IMR-90 (cell line): ENCODE measurements around the gene OPN1LW. TPM values are rescaled to one million over a fixed set of nuclear protein-coding genes. Genes with fewer than 3 reads are reported as not detected.

ENCODE experiments used
- ATAC-seq: fragments of 200-7000 bp; cut with Tn5 transposase; 2 replicates; pipeline ENCODE4 v1.9.1; 2020; ENCODE audit warnings: low read depth, mild to moderate bottlenecking, moderate library complexity
- BruUV-seq: library from RNA; stranded (reverse); fragments of 400-500 nt; replicated peaks from 2 replicates; lab custom pipeline; 2021; lab: Mats Ljungman, UMichigan
- CTCF ChIA-PET: fragments of 300-600 bp; formaldehyde crosslinking; extraction: SDS; loops from one replicate; lab custom pipeline; 2021; ENCODE audit warnings: antibody characterized with exemption; lab: Yijun Ruan, JAX
- POLR2A ChIA-PET: fragments of 300-600 bp; sonication (Branson Sonifier 250); formaldehyde crosslinking; loops from one replicate; lab custom pipeline; 2022; ENCODE audit warnings: antibody characterized with exemption; ENCODE audit not compliant: unreplicated experiment; lab: Charles Lee
- DNase-seq: peaks from one replicate; pipeline ENCODE4 v3.0.0; 2013
- H2AFZ ChIP-seq: replicated peaks from 2 replicates; pipeline ENCODE3; 2013; ENCODE audit warnings: low read length, mild to moderate bottlenecking; ENCODE audit not compliant: poor library complexity
- H2AK5ac ChIP-seq: 2 replicates; pipeline ENCODE4 v1.6.1; 2013; ENCODE audit warnings: low read depth, low read length, inconsistent platforms
- H2AK9ac ChIP-seq: replicated peaks from 2 replicates; pipeline ENCODE3; 2013; ENCODE audit warnings: mild to moderate bottlenecking, low read depth, low read length, moderate library complexity; ENCODE audit not compliant: poor library complexity
- H2BK120ac ChIP-seq: 2 replicates; pipeline ENCODE4 v1.6.1; 2013; ENCODE audit warnings: low read depth, low read length, inconsistent platforms
- H2BK15ac ChIP-seq: 3 replicates; pipeline ENCODE4 v1.6.1; 2013; ENCODE audit warnings: low read depth, low read length, inconsistent platforms
- H2BK20ac ChIP-seq: 2 replicates; pipeline ENCODE4 v1.6.1; 2013; ENCODE audit warnings: low read depth, mild to moderate bottlenecking, inconsistent platforms, low read length, moderate library complexity
- H2BK5ac ChIP-seq: 2 replicates; pipeline ENCODE4 v1.6.1; 2013; ENCODE audit warnings: mild to moderate bottlenecking, low read depth, low read length, inconsistent platforms; ENCODE audit not compliant: poor library complexity, severe bottlenecking
- H3K14ac ChIP-seq: replicated peaks from 2 replicates; pipeline ENCODE4 v1.6.1; 2013; ENCODE audit warnings: low read depth, low read length, inconsistent platforms
- H3K18ac ChIP-seq: 2 replicates; pipeline ENCODE4 v1.6.1; 2013; ENCODE audit warnings: low read depth, low read length, control low read depth
- H3K23ac ChIP-seq: 2 replicates; pipeline ENCODE4 v1.6.1; 2013; ENCODE audit warnings: low read depth, low read length, inconsistent platforms
- H3K27ac ChIP-seq: 2 replicates; pipeline ENCODE4 v1.5.1; 2013; ENCODE audit warnings: mild to moderate bottlenecking, control low read depth, low read length; ENCODE audit not compliant: insufficient read depth
- H3K27me3 ChIP-seq: 2 replicates; pipeline ENCODE4 v1.6.1; 2013; ENCODE audit warnings: low read length; ENCODE audit not compliant: control insufficient read depth, insufficient read depth
- H3K36me3 ChIP-seq: 2 replicates; pipeline ENCODE4 v1.6.1; 2013; ENCODE audit warnings: low read length, mixed read lengths; ENCODE audit not compliant: control insufficient read depth, insufficient read depth
- H3K4ac ChIP-seq: 2 replicates; pipeline ENCODE4 v1.6.1; 2013; ENCODE audit warnings: low read depth, low read length, inconsistent platforms
- H3K4me1 ChIP-seq: 2 replicates; pipeline ENCODE4 v1.6.1; 2013; ENCODE audit warnings: low read length, mixed read lengths; ENCODE audit not compliant: control insufficient read depth, insufficient read depth
- H3K4me2 ChIP-seq: 2 replicates; pipeline ENCODE4 v1.6.1; 2013; ENCODE audit warnings: low read depth, mild to moderate bottlenecking, control low read depth, low read length, moderate library complexity
- H3K4me3 ChIP-seq: 2 replicates; pipeline ENCODE4 v1.5.1; 2013; ENCODE audit warnings: low read depth, mild to moderate bottlenecking, control low read depth, low read length, moderate library complexity; ENCODE audit not compliant: insufficient read depth
- H3K56ac ChIP-seq: 2 replicates; pipeline ENCODE4 v1.6.1; 2013; ENCODE audit warnings: low read length, inconsistent platforms; ENCODE audit not compliant: insufficient read depth; ENCODE audit errors: extremely low read depth
- H3K79me1 ChIP-seq, 2 experiments: 2 replicates each; pipeline ENCODE4 v1.6.1; 2013; ENCODE audit warnings: low read length in 2 of 2, inconsistent platforms in 1 of 2, low read depth in 1 of 2
- H3K9ac ChIP-seq: 2 replicates; pipeline ENCODE4 v1.6.1; 2013; ENCODE audit warnings: low read depth, low read length, control low read depth
- H3K9me1 ChIP-seq: 2 replicates; pipeline ENCODE4 v1.6.1; 2013; ENCODE audit warnings: low read length, inconsistent platforms; ENCODE audit not compliant: insufficient read depth
- H3K9me3 ChIP-seq: 2 replicates; pipeline ENCODE4 v1.6.1; 2013; ENCODE audit warnings: low read length; ENCODE audit not compliant: control insufficient read depth, insufficient read depth
- H4K20me1 ChIP-seq: 2 replicates; pipeline ENCODE4 v1.6.1; 2013; ENCODE audit warnings: low read length, inconsistent platforms; ENCODE audit not compliant: insufficient read depth
- H4K5ac ChIP-seq: 2 replicates; pipeline ENCODE4 v1.6.1; 2013; ENCODE audit warnings: mild to moderate bottlenecking, low read depth, low read length, control low read depth
- H4K8ac ChIP-seq, 2 experiments: 2 replicates each; pipeline ENCODE4 v1.6.1; 2013; ENCODE audit warnings: low read depth in 2 of 2, low read length in 2 of 2, control low read depth in 1 of 2, inconsistent platforms in 1 of 2
- H4K91ac ChIP-seq: 2 replicates; pipeline ENCODE4 v1.6.1; 2013; ENCODE audit warnings: low read depth, low read length, inconsistent platforms; ENCODE audit not compliant: insufficient read depth
- BHLHE40 ChIP-seq: fragments of 150-350 bp; IDR thresholded peaks from 2 replicates; pipeline ENCODE4 v1.6.1; 2016; ENCODE audit warnings: mild to moderate bottlenecking, low read depth, low read length
- CEBPB ChIP-seq: IDR thresholded peaks from 2 replicates; pipeline ENCODE4 v1.6.1; 2012; ENCODE audit warnings: low read depth, low read length, improper control_type of control experiment
- CHD1 ChIP-seq: IDR thresholded peaks from 2 replicates; pipeline ENCODE4 v1.6.1; 2012; ENCODE audit warnings: low read depth, low read length, improper control_type of control experiment
- CTCF ChIP-seq: conservative IDR thresholded peaks from 2 replicates; pipeline ENCODE4 v1.5.1; 2012; ENCODE audit warnings: mild to moderate bottlenecking, low read depth, low read length, improper control_type of control experiment
- ELK1 ChIP-seq: fragments of 150-350 bp; IDR thresholded peaks from 2 replicates; pipeline ENCODE4 v1.6.1; 2016; ENCODE audit warnings: low read depth, mild to moderate bottlenecking, low read length, moderate library complexity, borderline replicate concordance
- FOS ChIP-seq: fragments of 150-350 bp; IDR thresholded peaks from 2 replicates; pipeline ENCODE4 v1.6.1; 2016; ENCODE audit warnings: low read depth, low read length
- MXI1 ChIP-seq: IDR thresholded peaks from 2 replicates; pipeline ENCODE4 v1.6.1; 2012; ENCODE audit warnings: low read depth, mild to moderate bottlenecking, low read length, moderate library complexity, borderline replicate concordance
- NFE2L2 ChIP-seq: fragments of 150-350 bp; IDR thresholded peaks from 2 replicates; pipeline ENCODE4 v1.6.1; 2016; ENCODE audit warnings: low read depth, mild to moderate bottlenecking, low read length
- POLR2A ChIP-seq: IDR thresholded peaks from 2 replicates; pipeline ENCODE4 v1.6.1; 2012; ENCODE audit warnings: mild to moderate bottlenecking, low read depth, low read length
- RAD21 ChIP-seq: IDR thresholded peaks from 2 replicates; pipeline ENCODE4 v1.6.1; 2012; ENCODE audit warnings: low read length, improper control_type of control experiment
- RCOR1 ChIP-seq: IDR thresholded peaks from 2 replicates; pipeline ENCODE4 v1.6.1; 2012; ENCODE audit warnings: mild to moderate bottlenecking, low read length, improper control_type of control experiment; ENCODE audit not compliant: insufficient replicate concordance
- RFX5 ChIP-seq: IDR thresholded peaks from 2 replicates; pipeline ENCODE4 v1.8.0; 2012; ENCODE audit warnings: low read depth, mild to moderate bottlenecking, low read length, moderate library complexity
- SMC3 ChIP-seq: fragments of 150-350 bp; IDR thresholded peaks from 2 replicates; pipeline ENCODE4 v1.6.1; 2016; ENCODE audit warnings: low read depth, mild to moderate bottlenecking, antibody characterized with exemption, low read length, moderate library complexity
- USF2 ChIP-seq: fragments of 150-350 bp; IDR thresholded peaks from 2 replicates; pipeline ENCODE4 v1.6.1; 2017; ENCODE audit warnings: mild to moderate bottlenecking, antibody characterized with exemption, low read length, low read depth
- WGBS, 2 experiments: methylation state at CpG; one replicate each; pipeline versions ENCODE4 v1.1.5 to v1.1.7; 2013; ENCODE audit warnings: missing lambda C conversion rate in 2 of 2; ENCODE audit not compliant: insufficient read length in 1 of 2; ENCODE audit errors: extremely low coverage in 2 of 2; 5-methylcytosine and 5-hydroxymethylcytosine counted together
- dilution Hi-C: fragments of 300-500 bp; cut with HindIII; formaldehyde crosslinking; loops from one replicate; pipeline ENCODE4 v1.14.3; 2018; ENCODE audit warnings: low sequenced_read_pairs; ENCODE audit not compliant: unreplicated experiment
- in situ Hi-C: fragments of 300-500 bp; cut with MboI; formaldehyde crosslinking; loops from 3 replicates; pipeline ENCODE4 v1.14.3; 2019; ENCODE audit warnings: low sequenced_read_pairs, inconsistent platforms, mixed read lengths
- intact Hi-C: fragments of 100-400 bp; cut with micrococcal nuclease; formaldehyde crosslinking; loops from 2 replicates; pipeline ENCODE4 v1.10.0; 2022
- polyA plus RNA-seq, 3 experiments: library from polyadenylated mRNA; depleted of rRNA; stranded (reverse); fragments of >200 nt; gene quantifications; 2 replicates each; pipeline ENCODE4 v1.2.3, GENCODE V29; 2012; ENCODE audit warnings: low replicate concordance in 1 of 3
- total RNA-seq: library from RNA; depleted of rRNA; stranded (reverse); fragments of >200 nt; gene quantifications from 2 replicates; pipeline ENCODE4 v1.2.3, GENCODE V29; 2012

The OPN1LW gene
- total and polyA plus RNA-seq, 2 of the 4 experiments (the other 2 are of a cell fraction) = not detected

GRCh38 chrX:154132366-154132765 is 11.7 kb upstream of the OPN1LW start:
- Histone ChIP-seq H3K4me1 (no peaks in the 10 kb centered on the region), H4K5ac (no peak overlapping the region), H2BK120ac (no peak overlapping the region), H4K91ac (no peak overlapping the region), H2BK15ac (no peak overlapping the region), H3K36me3 (no peaks in the 10 kb centered on the region), H3K79me1 (no peaks in the 10 kb centered on the region), H4K20me1 (no peaks in the 10 kb centered on the region), H3K56ac (no peak overlapping the region), H2BK20ac (no peak overlapping the region), H2BK5ac (no peak overlapping the region), H3K23ac (no peak overlapping the region), H3K27ac (no peak overlapping the region), H4K8ac (no peak overlapping the region), H3K18ac (no peak overlapping the region), H3K4me3 (no peak overlapping the region), H3K27me3 (peaks cover 2% of the 10 kb centered on the region), H3K9ac (no peak overlapping the region), H3K14ac (no peak overlapping the region), H3K4ac (no peak overlapping the region), H3K9me3 (no peaks in the 10 kb centered on the region), H2AK5ac (no peak overlapping the region), H3K4me2 (no peak overlapping the region), H2AK9ac (no peak overlapping the region), H3K9me1 (no peaks in the 10 kb centered on the region), H2AFZ (no peak overlapping the region)
- ATAC-seq (no peak), DNase-seq (no peak)
- in situ Hi-C loops = no loop called here
- CTCF ChIA-PET = no interaction called here
- TF ChIP-seq CEBPB = no peak
- TF ChIP-seq FOS = no peak
- TF ChIP-seq RFX5 = no peak
- no peak for TF ChIP-seq BHLHE40
- TF ChIP-seq MXI1 = no peak
- TF ChIP-seq RCOR1 = no peak
- TF ChIP-seq CHD1 = no peak
- no peak for TF ChIP-seq NFE2L2
- no peak for TF ChIP-seq RAD21
- TF ChIP-seq CTCF = no peak
- no peak for TF ChIP-seq POLR2A
- TF ChIP-seq ELK1 = no peak
- TF ChIP-seq SMC3 = no peak
- no peak for TF ChIP-seq USF2
- no TSS peak for BruUV-seq
- dilution Hi-C loops = no loop called here
- no CpG with 5 or more reads among the region's 9 CpGs for WGBS, 2 experiments
- POLR2A ChIA-PET = no interaction called here
- intact Hi-C loops = no loop called here
